IPS-18c (cell line): ENCODE measurements around the gene TLK2.
"Not testable (repeated sequence)": the region's sequence is repeated elsewhere in the genome, so short reads cannot be mapped to it uniquely, and the experiment has no call there.

Source experiments
- H3K4me3 ChIP-seq: 2 replicates; pipeline ENCODE4 v1.7.0; 2013; ENCODE audit warnings: low read depth, mild to moderate bottlenecking, low read length, moderate library complexity; ENCODE audit not compliant: insufficient read depth
- H3K9me3 ChIP-seq: one replicate; pipeline ENCODE4 v1.6.1; 2013; ENCODE audit warnings: mild to moderate bottlenecking, low read length, moderate library complexity; ENCODE audit not compliant: control insufficient read depth, insufficient read depth

The TLK2 gene

DNA sequence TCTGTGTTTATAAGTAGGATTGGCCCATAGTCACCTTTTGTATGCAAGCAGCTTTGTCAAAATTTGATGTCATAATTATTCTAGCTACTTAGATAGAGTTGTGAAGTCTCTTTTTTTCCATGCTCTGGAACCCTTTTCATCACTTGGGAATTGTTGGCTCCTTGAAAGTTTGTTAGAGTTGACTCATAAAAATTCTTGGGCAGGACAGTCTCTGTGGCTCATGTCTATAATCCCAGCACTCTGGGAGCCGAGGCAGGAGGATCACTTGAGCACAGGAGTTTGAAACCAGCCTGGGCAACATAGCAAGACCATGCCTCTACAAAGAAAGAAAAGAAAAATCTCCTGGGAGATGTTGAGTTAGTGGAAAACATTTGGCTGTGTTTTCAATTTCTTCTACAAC, 103.1 kb downstream of the TLK2 start:
- no peaks in the 10 kb centered on the region for H3K9me3 ChIP-seq
- no peak overlapping the region for H3K4me3 ChIP-seq

DNA sequence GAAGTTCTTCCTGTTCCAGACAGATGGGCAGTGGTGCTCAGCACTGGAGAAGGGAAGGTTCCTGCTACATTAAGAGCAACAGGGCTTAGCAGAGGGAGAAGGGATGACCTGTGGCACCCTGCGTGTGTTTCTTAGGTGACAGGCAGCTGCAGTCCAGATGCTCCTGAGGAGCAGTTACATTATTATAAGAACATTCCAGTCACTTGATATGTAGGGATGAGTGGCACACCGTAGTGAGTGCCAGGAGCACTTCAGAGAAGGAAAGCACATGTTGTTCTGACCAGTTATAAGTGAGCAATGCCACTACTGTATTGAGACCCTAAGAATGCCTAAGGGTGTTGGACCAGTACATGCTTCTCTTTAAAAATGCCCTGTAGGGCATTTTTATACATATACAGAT, 108.9 kb downstream of the TLK2 start:
- no peaks in the 10 kb centered on the region for H3K9me3 ChIP-seq
- H3K4me3 ChIP-seq: no peak overlapping the region

DNA sequence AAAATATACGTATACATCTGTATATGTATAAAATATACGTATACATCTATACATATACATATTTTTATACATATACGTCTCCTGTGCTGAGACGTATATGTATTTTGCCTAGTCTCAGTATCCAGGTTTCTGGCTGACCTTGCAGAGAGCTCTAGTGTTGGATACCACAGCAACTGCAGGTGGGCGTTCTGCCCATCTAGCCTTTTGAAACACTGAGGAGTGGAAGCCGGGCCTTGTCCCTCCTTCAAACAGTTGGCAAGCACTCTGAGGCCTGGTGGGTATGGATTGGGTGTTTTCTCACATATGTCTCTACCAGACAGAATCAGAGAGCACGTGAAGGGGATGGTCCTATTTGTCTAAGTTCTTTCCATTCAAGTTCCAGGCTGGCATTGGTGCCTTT, 109.5 kb downstream of the TLK2 start:
- Histone ChIP-seq H3K4me3 (no peak overlapping the region), H3K9me3 (no peaks in the 10 kb centered on the region)

DNA sequence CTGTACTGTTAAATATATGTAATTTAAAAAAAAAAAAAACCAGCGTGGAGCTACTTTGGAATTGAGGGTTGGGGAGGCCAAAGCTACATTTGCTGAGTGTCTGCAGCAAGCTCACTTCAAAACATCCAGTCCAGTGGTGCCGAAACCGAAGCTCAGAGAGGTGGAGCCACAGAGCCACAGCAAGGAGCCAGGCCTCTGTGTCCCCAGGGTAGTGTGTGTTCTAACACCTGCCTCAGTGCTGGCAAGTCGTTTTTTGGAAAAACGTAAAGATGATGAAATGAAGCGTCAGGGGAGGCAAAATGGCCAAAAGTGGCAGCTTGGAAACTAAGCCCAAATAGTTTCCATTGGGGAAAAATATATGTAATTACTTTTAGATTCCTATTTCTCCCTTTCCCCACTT, 112.7 kb downstream of the TLK2 start:
- Histone ChIP-seq H3K9me3 (no peaks in the 10 kb centered on the region), H3K4me3 (no peak overlapping the region)

DNA sequence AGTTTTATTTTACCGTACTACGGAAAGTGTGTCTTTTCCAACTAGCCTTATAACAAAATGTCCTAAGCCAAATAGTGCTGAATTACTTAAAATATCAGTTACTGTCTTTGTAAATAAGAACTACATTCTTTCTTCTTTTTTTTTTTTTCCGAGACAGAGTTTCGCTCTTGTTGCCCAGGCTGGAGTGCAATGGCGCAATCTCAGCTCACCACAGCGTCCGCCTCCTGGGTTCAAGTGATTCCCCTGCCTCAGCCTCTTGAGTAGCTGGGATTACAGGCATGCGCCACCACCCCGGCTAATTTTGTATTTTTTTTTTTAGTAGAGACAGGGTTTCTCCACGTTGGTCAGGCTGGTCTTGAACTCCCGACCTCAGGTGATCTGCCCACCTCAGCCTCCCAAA, 113.2 kb downstream of the TLK2 start:
- not testable (repeated sequence) for H3K4me3 ChIP-seq, H3K9me3 ChIP-seq

DNA sequence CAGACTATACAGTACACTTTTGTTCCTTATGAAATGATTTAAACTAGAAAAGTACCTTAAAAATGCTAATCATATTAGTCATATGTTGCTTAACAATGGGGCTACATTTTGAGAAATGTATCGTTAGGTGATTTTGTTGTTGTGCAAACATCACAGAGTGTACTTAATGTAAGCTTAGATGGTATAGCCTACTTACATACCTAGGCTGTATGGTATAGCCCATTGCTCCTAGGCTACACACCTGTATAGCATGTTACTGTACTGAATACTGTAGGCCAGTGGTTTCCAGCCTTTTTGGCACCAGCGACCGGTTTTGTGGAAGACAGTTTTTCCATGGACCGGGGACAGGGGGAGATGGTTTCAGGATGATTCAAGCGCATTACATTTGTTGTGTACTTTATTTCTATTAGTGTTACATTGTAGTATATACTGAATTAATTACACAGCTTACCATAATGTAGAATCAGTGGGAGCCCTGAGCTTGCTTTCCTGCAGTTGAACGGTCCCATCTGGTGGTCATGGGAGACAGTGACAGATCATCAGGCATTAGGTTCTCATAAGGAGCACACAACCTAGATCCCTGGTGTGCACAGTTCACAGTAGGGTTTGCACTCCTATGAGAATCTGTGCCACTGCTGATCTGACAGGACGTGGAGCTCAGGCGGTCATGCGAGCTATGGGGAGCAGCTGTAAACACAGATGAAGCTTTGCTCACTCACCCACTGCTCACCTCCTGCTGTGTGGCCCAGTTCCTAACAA, 113.9 kb downstream of the TLK2 start:
- Histone ChIP-seq H3K9me3 (no peaks in the 10 kb centered on the region), H3K4me3 (no peak overlapping the region)

DNA sequence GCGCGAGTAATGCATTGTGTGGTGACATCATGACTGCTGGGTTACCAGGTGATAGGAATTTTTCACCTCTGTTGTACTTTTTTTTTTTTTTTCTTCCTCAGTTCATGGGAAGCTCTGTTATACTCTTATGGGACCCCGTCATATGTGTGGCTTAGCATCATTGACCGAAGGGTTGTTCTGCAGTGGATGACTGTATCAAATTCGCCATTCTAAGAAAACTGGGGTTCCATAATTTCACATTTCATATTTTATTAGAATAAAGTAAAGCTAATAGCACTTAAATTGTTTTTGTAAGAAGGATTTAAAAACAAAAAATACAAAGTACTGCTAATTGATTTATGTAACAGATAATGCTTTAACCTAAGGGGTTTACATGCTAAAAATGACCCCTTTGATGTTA, 116.9 kb downstream of the TLK2 start:
- Histone ChIP-seq H3K4me3 (no peak overlapping the region), H3K9me3 (no peaks in the 10 kb centered on the region)

DNA sequence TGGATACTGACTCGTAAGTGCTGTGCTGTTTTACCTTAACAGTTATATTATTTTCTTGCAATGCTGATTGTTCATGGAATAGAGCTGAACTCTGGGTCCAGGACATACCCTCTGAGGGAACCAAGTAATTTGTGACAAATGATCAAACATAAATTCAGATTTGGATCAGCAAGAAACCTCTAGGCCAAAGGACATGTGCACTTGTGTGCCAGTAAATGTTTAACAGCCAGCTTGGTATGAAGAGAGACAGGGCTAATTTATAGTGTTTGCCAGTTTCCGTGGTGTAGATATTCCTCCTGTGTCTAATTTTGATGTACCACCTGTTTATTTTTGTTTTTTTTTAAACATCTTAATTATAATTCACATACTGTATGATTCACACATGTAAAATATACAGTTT, 118.0 kb downstream of the TLK2 start:
- Histone ChIP-seq H3K4me3 (no peak overlapping the region), H3K9me3 (no peaks in the 10 kb centered on the region)

DNA sequence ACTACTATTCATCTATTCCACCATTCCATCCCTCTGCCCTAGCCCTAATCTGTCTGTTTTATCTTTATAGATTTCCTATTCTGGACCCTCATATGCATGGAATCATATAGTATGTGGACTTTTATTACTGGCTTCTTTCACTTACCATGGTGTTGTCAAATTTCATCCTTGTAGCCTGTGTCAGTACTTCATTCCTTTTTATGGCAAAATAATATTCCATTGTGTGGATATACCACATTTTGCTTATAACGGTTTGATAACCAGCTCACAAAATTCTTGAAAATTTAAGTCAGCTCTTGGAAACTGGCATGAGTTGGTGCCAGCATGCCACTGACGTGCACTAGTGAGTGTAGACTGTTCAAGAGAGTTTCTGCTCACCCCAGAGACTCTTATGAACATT, 118.5 kb downstream of the TLK2 start:
- Histone ChIP-seq H3K9me3 (no peaks in the 10 kb centered on the region), H3K4me3 (no peak overlapping the region)

DNA sequence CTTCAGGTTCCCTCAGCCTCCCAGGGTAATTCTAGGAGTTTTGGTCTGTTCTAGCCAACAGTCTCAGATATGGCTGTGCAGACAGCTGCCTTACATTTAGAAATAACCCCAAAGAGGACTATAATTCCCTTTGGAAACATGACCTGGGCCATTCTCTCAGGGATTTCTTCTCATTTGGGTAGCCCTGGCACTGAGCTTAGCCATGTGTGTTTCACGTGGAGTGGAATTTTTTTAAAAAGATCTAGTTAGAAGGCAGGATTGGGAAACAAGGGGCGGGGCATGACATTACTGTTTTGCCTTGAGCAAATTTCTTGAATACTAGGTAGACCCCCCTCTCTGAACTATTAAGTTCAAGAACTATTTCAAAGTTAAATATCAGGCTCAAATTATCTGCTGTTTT, 119.3 kb downstream of the TLK2 start:
- Histone ChIP-seq H3K9me3 (no peaks in the 10 kb centered on the region), H3K4me3 (no peak overlapping the region)

DNA sequence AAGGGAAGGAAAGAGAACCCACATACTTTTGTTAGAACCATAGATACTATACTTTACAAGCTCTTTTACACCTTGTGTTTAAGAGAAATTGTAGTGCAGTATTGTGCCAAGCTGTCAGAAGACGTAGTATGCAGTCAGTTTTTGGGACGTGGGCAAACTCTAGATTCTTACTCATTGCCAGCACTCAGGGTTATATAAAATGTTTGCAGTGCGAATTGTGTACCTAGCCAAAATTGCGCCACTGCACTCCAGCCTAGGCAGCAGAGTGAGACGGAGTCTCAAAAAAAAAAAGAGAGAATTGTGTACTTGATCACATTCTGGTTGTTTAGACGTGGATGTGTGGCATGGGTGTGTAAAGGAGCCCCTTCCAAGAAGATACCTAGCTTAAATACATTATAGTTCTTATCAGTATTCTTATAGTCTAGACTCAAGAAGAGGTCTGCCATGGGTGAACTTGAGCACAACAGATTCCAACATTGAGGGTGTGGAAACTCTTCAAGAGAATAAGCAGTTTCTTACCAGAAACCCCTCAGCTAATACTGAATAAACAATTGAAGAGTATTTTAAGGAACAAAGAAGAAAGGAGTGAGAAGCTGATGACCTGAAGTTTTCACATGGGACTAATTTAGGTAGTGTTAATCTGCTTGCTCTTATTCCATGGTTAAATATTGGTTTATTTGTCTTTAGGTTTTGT, 121.5 kb downstream of the TLK2 start:
- Histone ChIP-seq H3K9me3 (no peaks in the 10 kb centered on the region), H3K4me3 (no peak overlapping the region)

DNA sequence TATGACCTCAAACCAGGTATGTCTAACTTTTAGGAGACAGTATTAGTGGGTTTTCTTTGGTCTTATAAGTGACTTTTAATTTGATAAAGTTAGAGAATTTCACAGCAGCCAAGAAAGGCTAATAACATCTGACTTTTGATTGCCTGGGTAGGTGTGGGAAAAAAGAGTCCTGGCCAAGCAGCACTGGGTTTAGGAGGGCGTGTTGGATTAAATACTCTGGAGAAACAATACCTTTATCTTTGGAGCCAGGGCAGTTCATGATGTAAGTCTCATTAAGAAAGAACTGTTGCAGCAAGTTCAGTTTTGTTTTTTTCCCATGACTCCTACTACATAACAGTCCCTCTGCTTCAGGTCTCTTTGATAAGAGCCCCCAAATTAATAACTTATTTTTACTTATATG, 122.2 kb downstream of the TLK2 start:
- H3K4me3 ChIP-seq: no peak overlapping the region
- no peaks in the 10 kb centered on the region for H3K9me3 ChIP-seq

DNA sequence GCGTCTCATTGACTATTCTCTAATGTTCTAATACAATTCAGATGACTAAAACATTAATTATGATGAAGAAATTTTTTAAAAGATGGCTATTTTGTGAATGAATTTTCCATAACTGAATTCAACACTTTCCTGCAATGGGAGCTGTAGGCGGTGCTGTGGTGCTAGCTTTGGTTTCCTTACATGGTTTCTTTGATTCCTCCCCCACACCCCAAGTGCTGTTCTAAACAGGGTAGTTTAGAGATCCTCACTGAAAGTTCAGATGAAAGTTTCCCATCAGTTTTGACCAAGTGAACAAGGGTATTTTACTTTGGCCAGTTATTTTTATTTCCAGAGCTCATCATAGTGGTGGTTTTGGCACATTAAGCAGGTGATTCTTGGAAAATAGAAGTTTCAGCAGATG, 122.8 kb downstream of the TLK2 start:
- Histone ChIP-seq H3K4me3 (no peak overlapping the region), H3K9me3 (no peaks in the 10 kb centered on the region)

DNA sequence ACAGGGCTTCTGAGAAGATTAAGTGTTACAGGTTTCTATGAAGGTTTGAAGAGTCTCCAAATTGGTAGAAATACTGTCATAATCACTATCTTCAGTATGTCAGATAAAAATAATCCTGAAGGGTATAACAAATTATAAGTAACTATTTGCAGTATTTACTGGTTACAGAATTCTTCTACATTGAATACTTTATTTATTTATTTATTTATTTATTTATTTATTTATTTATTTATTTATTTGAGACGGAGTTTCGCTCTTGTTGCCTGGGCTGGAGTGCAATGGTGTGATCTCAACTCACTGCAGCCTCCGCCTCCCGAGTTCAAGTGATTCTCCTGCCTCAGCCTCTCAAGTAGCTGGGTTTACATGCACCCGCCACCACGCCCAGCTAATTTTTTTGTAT, 125.2 kb downstream of the TLK2 start:
- H3K9me3 ChIP-seq, H3K4me3 ChIP-seq: not testable (repeated sequence)

DNA sequence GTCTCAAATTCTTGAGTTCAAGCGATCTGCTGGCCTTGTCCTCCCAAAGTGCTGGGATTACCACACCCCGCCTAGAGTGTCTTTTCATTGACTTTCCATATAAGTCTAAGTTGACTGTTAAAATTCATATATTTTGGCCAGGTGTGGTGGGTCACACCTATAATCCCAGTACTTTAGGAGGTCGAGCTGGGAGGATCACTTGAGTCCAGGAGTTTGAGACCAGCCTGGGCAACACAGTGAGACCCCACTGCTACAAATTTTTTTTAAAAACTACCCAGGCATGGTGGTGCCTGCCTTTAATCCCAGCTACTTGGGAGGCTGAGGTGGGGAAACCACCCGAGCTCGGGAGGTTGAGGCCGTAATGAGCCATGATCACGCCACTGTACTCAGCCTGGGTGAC, 127.0 kb downstream of the TLK2 start:
- H3K9me3 ChIP-seq: no peaks in the 10 kb centered on the region
- H3K4me3 ChIP-seq: no peak overlapping the region

DNA sequence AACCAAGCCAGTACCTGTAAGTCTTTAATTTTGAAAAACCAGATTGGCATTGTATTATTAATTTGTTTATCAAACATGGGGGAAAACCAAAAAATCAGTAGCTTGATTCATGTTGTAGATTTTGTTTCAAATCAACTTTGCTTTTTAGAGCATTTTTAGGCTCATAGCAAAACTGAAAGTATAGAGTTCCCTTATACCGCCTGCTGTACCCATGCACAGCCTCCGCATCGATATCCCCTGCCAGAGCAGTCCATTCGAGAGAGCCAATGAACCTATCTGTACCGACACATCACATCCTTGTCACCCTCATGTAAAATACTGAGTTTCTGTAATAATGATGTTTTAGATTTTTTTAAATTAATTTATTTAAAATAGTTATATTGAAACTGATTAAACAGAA, 132.7 kb downstream of the TLK2 start:
- no peaks in the 10 kb centered on the region for H3K9me3 ChIP-seq
- no peak overlapping the region for H3K4me3 ChIP-seq

DNA sequence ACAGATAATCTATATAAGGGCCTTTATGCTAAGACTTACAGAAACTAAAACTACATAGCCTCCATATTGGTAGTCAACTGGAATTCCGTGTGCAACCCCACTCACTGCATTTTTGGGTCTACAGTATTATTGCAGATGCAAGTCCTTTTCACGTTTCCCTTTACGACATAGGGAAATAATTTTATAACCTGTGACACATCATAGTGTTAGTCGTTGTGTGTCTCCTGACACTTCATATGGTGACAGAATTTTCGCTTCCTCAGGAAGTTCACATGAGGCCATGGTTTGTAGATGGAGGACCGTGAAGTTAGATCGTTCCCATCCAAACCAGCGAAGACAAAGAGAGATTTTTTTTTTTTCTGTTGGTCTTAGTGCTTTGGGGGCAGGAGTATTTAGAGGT, 133.1 kb downstream of the TLK2 start:
- H3K4me3 ChIP-seq: no peak overlapping the region

DNA sequence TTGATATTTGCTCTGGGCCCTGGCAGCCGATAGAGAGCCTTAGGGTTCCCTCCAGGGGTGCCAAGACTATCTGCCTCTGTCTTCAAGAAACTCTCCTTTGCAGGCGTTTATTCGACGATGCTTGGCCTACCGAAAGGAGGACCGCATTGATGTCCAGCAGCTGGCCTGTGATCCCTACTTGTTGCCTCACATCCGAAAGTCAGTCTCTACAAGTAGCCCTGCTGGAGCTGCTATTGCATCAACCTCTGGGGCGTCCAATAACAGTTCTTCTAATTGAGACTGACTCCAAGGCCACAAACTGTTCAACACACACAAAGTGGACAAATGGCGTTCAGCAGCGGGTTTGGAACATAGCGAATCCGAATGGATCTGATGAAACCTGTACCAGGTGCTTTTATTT, 133.7 kb downstream of the TLK2 start:
- H3K4me3 ChIP-seq, H3K9me3 ChIP-seq: not testable (repeated sequence)

More for the DNA sequence above, 133.1 kb downstream of the TLK2 start:
- H3K9me3 ChIP-seq: no peaks in the 10 kb centered on the region

DNA sequence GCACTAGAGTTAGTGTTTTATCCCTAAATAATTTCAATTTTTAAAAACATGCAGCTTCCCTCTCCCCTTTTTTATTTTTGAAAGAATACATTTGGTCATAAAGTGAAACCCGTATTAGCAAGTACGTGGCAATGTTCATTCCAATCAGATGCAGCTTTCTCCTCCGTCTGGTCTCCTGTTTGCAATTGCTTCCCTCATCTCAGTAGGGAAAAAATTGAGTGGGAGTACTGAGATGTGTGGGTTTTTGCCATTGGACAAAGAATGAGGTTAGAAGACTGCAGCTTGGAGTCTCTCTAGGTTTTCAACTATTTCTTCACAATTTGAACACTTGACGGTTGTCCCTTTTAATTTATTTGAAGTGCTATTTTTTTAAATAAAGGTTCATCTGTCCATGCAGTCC, 134.5 kb downstream of the TLK2 start:
- not testable (repeated sequence) for H3K4me3 ChIP-seq, H3K9me3 ChIP-seq
